ENCODE data around the gene ROBO1.

ROBO1 gene

GRCh38 chr3:78666470-78666800 lies 1101.4 kb downstream of the ROBO1 start:
- Histone ChIP-seq H3K4me3 (no peak overlapping the region), H3K27ac (peak overlapping the region in 4 of 21 experiments; percentile 10 to 37 (median 26))

DNA sequence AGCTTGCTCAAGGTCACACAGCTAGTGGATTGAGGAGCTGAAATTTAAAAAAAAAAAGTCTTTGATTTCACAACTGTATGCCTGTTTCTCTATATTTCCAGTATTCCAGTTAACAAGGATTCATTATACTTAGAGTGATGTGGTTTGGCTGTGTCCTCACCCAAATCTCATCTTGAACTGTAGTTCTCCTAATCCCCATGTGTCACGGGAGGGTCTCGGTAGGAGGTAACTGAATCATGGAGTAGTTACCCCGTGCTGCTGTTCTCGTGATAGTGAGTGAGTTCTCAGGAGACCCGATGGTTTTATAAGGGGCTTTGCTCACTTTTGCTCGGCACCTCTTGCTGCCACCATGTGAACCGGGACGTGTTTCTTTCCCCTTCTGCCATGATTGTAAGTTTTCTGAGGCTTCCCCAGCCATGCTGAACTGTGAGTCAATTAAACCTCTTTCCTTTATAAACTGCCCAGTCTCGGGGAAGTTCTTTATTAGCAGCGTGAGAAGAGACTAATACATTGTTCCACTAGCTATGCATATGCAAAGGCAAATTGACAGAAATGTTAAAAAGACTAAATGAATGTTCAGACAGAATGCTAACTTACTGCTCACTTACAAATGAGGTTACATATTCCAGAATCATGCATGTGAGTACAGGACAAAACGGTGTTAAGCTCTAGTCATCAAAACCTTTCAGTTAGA lies 1101.9 kb downstream of the ROBO1 start:
- Histone ChIP-seq H3K27ac (peak overlapping the region in 3 of 21 experiments; percentile 19 to 37 (median 32)), H3K4me3 (no peak overlapping the region)

DNA sequence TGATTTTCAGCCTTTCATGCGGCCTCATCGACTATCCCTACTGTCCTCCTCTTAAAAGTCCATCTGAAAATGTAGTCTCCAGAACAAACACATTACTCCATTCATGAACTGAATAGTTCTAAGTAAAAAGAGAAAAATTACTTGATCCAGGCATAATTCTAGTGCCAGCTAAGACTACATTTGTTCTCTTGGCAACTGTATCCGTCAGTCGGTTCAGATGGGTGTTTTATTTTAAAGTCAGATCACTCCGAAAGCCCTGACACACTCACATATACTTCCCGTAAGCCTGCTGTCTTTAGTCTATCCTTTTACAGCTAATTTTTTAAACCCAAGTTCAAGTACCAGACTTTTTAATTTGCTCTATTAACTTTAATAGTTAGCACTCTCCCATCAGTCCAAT lies 1102.7 kb downstream of the ROBO1 start:
- Histone ChIP-seq H3K4me3 (no peak overlapping the region), H3K27ac (no peak overlapping the region)

DNA sequence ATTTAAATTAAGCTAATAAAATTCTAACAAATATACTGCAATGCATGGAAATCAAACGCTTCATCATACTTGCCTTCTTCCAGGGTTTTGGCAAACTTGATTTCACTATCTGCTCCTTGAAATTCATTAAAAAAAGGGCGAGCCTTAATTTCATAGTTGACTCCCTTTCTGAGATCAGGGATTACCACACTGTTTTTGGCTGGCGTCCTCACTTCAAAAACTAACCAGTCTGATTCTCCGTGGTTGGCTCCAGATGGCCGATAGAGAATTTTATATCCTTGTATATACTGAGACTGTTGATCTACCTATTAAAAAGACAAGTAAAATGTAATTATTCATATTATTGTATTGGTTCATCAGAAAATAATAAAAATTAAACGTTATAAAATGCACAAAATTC lies 1106.8 kb downstream of the ROBO1 start:
- Histone ChIP-seq H3K4me3 (no peak overlapping the region), H3K27ac (no peak overlapping the region)

- Histone ChIP-seq H3K27ac (no peak overlapping the region), H3K4me3 (no peak overlapping the region)
Observed at GRCh38 chr3:78659386-78659987, 1108.3 kb downstream of the ROBO1 start.

- Histone ChIP-seq H3K27ac (no peak overlapping the region), H3K4me3 (no peak overlapping the region)
Observed at GRCh38 chr3:78647726-78648125, 1120.1 kb downstream of the ROBO1 start.

DNA sequence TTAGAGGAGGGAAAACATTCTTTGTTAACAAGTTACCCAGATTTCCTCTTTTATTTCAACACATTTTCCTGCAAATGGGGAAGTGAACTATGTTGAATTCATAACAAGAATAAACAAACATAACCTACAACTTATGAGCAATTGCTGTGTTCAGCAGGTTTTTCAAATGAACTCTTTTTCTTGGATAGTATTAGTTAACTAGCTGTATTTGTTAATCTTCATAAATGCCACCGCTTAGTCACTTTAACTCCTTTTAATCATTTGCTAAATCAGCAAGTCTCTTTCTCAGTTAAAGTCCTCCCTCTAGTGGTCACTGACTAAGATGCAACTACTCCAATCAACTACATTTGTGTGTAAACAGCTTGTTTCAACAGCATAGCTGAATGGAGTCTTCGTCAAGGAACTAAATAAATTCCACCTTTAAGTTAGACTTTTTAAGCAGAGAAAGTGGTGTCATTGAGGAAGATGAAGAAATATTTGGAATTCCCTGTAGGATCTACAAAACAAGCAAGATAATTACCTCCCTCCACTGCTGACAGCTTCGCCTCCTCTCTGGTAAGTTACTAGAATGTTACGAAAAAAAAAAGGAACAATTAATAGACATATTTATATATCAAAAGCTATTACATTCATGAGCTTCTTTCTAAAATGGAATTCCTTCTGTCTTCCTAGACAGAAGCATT lies 1122.0 kb downstream of the ROBO1 start:
- Histone ChIP-seq H3K27ac (peak overlapping the region in 1 of 21 experiments; percentile 11), H3K4me3 (no peak overlapping the region)

DNA sequence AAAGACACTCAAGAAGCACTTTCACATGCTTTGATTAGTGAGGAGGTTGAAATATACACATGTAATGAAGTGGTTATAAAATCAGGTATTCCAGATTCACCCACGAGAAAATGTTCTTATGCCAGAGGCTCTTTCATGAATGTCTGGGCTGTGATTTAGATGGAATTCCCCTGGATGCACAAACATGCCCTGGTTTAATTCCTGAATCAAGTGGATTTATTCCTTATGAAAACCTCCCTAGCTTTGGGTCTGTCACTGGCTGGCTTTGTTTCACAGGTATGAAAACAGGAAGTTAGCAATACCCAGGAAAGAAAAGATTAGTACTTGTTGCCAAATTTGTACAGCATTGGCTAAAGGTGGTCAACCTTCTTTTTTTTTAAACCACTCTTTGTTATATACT lies 1123.0 kb downstream of the ROBO1 start:
- Histone ChIP-seq H3K4me3 (no peak overlapping the region), H3K27ac (peak overlapping the region in 1 of 21 experiments; percentile 11)

GRCh38 chr3:78642226-78643035 lies 1125.4 kb downstream of the ROBO1 start:
- Histone ChIP-seq H3K4me3 (no peak overlapping the region), H3K27ac (no peak overlapping the region)

GRCh38 chr3:78641703-78642102 lies 1126.1 kb downstream of the ROBO1 start:
- Histone ChIP-seq H3K4me3 (no peak overlapping the region), H3K27ac (no peak overlapping the region)

DNA sequence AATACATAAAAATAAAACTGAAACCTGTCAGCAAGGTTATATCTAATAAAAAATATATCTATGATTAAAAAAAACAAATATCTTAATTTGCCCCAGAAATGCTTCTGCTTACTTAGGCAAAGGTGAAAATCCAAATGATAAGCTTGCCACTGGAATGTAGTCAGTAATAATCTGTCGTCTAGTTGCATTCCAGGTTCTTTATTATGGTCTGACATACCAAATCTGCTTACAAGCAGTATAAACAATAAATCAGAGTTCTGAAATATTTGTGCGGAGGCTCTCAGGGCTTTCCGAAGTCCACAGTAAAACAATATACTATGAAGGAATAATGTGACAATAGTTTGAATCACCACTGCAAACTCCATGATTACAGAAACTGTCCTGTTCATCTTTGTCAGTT lies 1133.5 kb downstream of the ROBO1 start:
- peak overlapping the region in 3 of 21 experiments; percentile 37 to 72 (median 54) for H3K27ac ChIP-seq
- H3K4me3 ChIP-seq: no peak overlapping the region

GRCh38 chr3:78633626-78634025 lies 1134.2 kb downstream of the ROBO1 start:
- Histone ChIP-seq H3K4me3 (no peak overlapping the region), H3K27ac (peak overlapping the region in 8 of 21 experiments; percentile 8 to 72 (median 40))

DNA sequence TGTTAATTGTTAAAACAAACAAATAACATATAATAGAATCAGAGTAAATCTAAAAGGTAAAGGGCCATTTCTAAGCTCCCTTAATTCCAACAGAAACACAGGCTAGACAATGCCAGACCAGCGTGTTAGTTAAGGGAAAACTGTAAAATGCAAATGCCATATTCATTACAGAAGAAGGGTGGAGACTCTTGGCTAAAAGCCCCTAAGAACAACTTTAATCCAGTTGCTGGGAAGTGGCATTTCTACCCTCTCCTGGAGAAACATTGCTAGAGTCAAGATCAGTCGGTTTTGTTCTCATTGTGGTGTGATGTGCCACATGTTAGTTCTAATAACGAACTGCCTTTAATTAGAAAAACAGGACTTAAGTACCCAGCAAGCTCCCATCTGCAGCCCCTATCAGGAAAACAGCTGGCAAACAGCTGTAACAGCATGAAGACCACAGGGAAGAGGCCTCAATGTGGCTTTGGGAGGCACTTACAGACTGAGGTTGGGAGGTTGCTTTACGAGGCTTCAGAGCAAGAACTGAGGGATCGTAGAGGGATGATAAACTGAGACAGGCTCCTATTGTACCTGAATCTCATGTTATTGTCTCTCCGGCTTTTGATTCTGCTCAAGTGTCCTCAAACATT lies 1134.8 kb downstream of the ROBO1 start:
- Histone ChIP-seq H3K4me3 (no peak overlapping the region), H3K27ac (peak overlapping the region in 11 of 21 experiments; percentile 0 to 79 (median 39))

- Histone ChIP-seq H3K4me3 (no peak overlapping the region), H3K27ac (no peak overlapping the region)
Observed at GRCh38 chr3:78629544-78629943, 1138.3 kb downstream of the ROBO1 start.

GRCh38 chr3:78621061-78621716 lies 1146.6 kb downstream of the ROBO1 start:
- Histone ChIP-seq H3K27ac (no peak overlapping the region), H3K4me3 (no peak overlapping the region)

DNA sequence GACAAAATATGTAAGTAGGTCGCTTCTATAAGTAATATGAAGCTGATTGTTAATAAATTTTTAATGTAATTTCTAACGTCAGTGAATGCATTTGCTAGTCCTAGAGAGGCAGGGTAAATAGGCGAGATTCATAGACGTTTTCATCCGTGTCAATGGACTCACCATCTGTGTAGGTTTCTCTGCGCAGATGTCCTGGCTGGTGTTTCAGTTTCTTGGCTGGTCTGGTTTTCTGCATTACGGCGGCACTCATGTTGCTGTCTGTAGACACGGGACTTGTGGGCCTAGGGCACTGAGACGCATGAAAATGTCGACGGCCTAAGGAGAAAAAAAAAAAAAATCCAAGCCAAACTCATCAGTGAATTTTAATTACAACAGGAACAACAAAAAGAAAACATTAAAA lies 1153.3 kb downstream of the ROBO1 start:
- H3K27ac ChIP-seq: no peak overlapping the region
- no peak overlapping the region for H3K4me3 ChIP-seq

- no peak overlapping the region for H3K27ac ChIP-seq
- no peak overlapping the region for H3K4me3 ChIP-seq
Observed at GRCh38 chr3:78613421-78613879, 1154.3 kb downstream of the ROBO1 start.

GRCh38 chr3:78611278-78611677 lies 1156.5 kb downstream of the ROBO1 start:
- Histone ChIP-seq H3K4me3 (no peak overlapping the region), H3K27ac (no peak overlapping the region)

GRCh38 chr3:78610462-78611125 lies 1157.2 kb downstream of the ROBO1 start:
- no peak overlapping the region for H3K4me3 ChIP-seq
- no peak overlapping the region for H3K27ac ChIP-seq

Measured in skin epidermis (tissue), 12 donors.